ENCODE results near the gene DAZAP1. TPM values are rescaled to one million over a fixed set of nuclear protein-coding genes. Genes with fewer than 3 reads are reported as not detected.
"Not testable (repeated sequence)": the region's sequence is repeated elsewhere in the genome, so short reads cannot be mapped to it uniquely, and the experiment has no call there.

DAZAP1 gene
- total RNA-seq, 2 donors from 2014 or later = 148 to 163 TPM

- no peak for ATAC-seq
- peaks cover 6% of the 10 kb centered on the region for H3K36me3 Mint-ChIP-seq (ENCODE audit: low read depth)
- H3K27me3 Mint-ChIP-seq = no peaks in the 10 kb centered on the region
- no peaks in the 10 kb centered on the region for H3K9me3 ChIP-seq (ENCODE audit: control insufficient read depth, low read length, poor library complexity, severe bottlenecking)
- no peak overlapping the region for H3K4me3 Mint-ChIP-seq
- peak overlapping the region; percentile 74 for H3K27ac Mint-ChIP-seq
- DNase-seq = no peak
- H3K4me1 Mint-ChIP-seq = peaks cover 16% of the 10 kb centered on the region
Observed at GRCh38 chr19:1435378-1435989, 28.1 kb downstream of the DAZAP1 start.

- H3K27ac Mint-ChIP-seq = peak overlapping the region; percentile 96
Observed at GRCh38 chr19:1437609-1438008, 30.2 kb downstream of the DAZAP1 start.

GRCh38 chr19:1438035-1438932, 30.9 kb downstream of the DAZAP1 start, which contains the start of gene RPS15:
RPS15 (plus strand) TSS chr19:1438396; CDS start chr19:1438426, 30 bp downstream.
- Mint-ChIP-seq H3K36me3 (ENCODE audit: low read depth) (peaks cover 6% of the 10 kb centered on the region), H3K4me1 (peaks cover 18% of the 10 kb centered on the region), H3K4me3 (peak within 1 kb of the TSS; percentile 98), H3K27me3 (no peaks in the 10 kb centered on the region), H3K27ac (peak within 1 kb of the TSS; percentile 96)
- peak; percentile 93 to 96 (median 96) for DNase-seq
- no peaks in the 10 kb centered on the region for H3K9me3 ChIP-seq (ENCODE audit: control insufficient read depth, low read length, poor library complexity, severe bottlenecking)
- peak; percentile 88 for ATAC-seq

More at GRCh38 chr19:1437609-1438008, 30.2 kb downstream of the DAZAP1 start:
- DNase-seq (no peak), ATAC-seq (no peak)
- Mint-ChIP-seq H3K36me3 (ENCODE audit: low read depth) (peaks cover 6% of the 10 kb centered on the region), H3K27me3 (no peaks in the 10 kb centered on the region), H3K4me3 (peak overlapping the region; percentile 98), H3K4me1 (peaks cover 18% of the 10 kb centered on the region)
- H3K9me3 ChIP-seq (ENCODE audit: control insufficient read depth, low read length, poor library complexity, severe bottlenecking) = no peaks in the 10 kb centered on the region

GRCh38 chr19:1438933-1439354, 31.6 kb downstream of the DAZAP1 start:
- no peak for ATAC-seq
- peaks cover 6% of the 10 kb centered on the region for H3K36me3 Mint-ChIP-seq (ENCODE audit: low read depth)
- H3K27me3 Mint-ChIP-seq = no peaks in the 10 kb centered on the region

GRCh38 chr19:1439525-1440417, 32.4 kb downstream of the DAZAP1 start:
- Mint-ChIP-seq H3K4me1 (peaks cover 18% of the 10 kb centered on the region), H3K27ac (peak overlapping the region; percentile 96), H3K4me3 (peak overlapping the region; percentile 98)
- H3K9me3 ChIP-seq (ENCODE audit: control insufficient read depth, low read length, poor library complexity, severe bottlenecking); H3K27me3 Mint-ChIP-seq; H3K36me3 Mint-ChIP-seq (ENCODE audit: low read depth); ATAC-seq; DNase-seq: not testable (repeated sequence)

More at GRCh38 chr19:1438933-1439354, 31.6 kb downstream of the DAZAP1 start:
- no peaks in the 10 kb centered on the region for H3K9me3 ChIP-seq (ENCODE audit: control insufficient read depth, low read length, poor library complexity, severe bottlenecking)
- H3K27ac Mint-ChIP-seq = peak overlapping the region; percentile 96
- peaks cover 18% of the 10 kb centered on the region for H3K4me1 Mint-ChIP-seq
- peak overlapping the region; percentile 98 for H3K4me3 Mint-ChIP-seq
- no peak for DNase-seq

GRCh38 chr19:1440418-1440801, 33.0 kb downstream of the DAZAP1 start:
- H3K36me3 Mint-ChIP-seq (ENCODE audit: low read depth) = peaks cover 6% of the 10 kb centered on the region
- peaks cover 19% of the 10 kb centered on the region for H3K4me1 Mint-ChIP-seq
- peak overlapping the region; percentile 96 for H3K27ac Mint-ChIP-seq
- DNase-seq = no peak
- ATAC-seq = no peak
- no peaks in the 10 kb centered on the region for H3K27me3 Mint-ChIP-seq
- no peaks in the 10 kb centered on the region for H3K9me3 ChIP-seq (ENCODE audit: control insufficient read depth, low read length, poor library complexity, severe bottlenecking)
- H3K4me3 Mint-ChIP-seq = peak overlapping the region; percentile 59

- Mint-ChIP-seq H3K4me3 (peak overlapping the region; percentile 70), H3K36me3 (ENCODE audit: low read depth) (peaks cover 6% of the 10 kb centered on the region), H3K27ac (peak overlapping the region; percentile 96), H3K27me3 (no peaks in the 10 kb centered on the region), H3K4me1 (peaks cover 20% of the 10 kb centered on the region)
- DNase-seq (no peak), ATAC-seq (no peak)
- no peaks in the 10 kb centered on the region for H3K9me3 ChIP-seq (ENCODE audit: control insufficient read depth, low read length, poor library complexity, severe bottlenecking)
Observed at GRCh38 chr19:1441022-1441426, 33.6 kb downstream of the DAZAP1 start.

GRCh38 chr19:1441677-1442438, 34.5 kb downstream of the DAZAP1 start:
- Mint-ChIP-seq H3K4me1 (peaks cover 22% of the 10 kb centered on the region), H3K27ac (peak overlapping the region; percentile 24), H3K36me3 (ENCODE audit: low read depth) (peaks cover 6% of the 10 kb centered on the region), H3K27me3 (no peaks in the 10 kb centered on the region), H3K4me3 (peak overlapping the region; percentile 52)
- ATAC-seq (no peak), DNase-seq (no peak)
- no peaks in the 10 kb centered on the region for H3K9me3 ChIP-seq (ENCODE audit: control insufficient read depth, low read length, poor library complexity, severe bottlenecking)

- H3K27me3 Mint-ChIP-seq = peaks cover 22% of the 10 kb centered on the region
- peak; percentile 89 for ATAC-seq
- no peaks in the 10 kb centered on the region for H3K9me3 ChIP-seq (ENCODE audit: control insufficient read depth, low read length, poor library complexity, severe bottlenecking)
- peaks cover 12% of the 10 kb centered on the region for H3K4me1 Mint-ChIP-seq
- H3K4me3 Mint-ChIP-seq = peak overlapping the region; percentile 78
- H3K36me3 Mint-ChIP-seq (ENCODE audit: low read depth) = peaks cover 9% of the 10 kb centered on the region
- DNase-seq = peak; percentile 67 to 75 (median 72)
- H3K27ac Mint-ChIP-seq = no peak overlapping the region
Observed at GRCh38 chr19:1445185-1445931, 38.0 kb downstream of the DAZAP1 start.

GRCh38 chr19:1445932-1446712, 38.7 kb downstream of the DAZAP1 start:
- Mint-ChIP-seq H3K4me3 (peak overlapping the region; percentile 25), H3K27me3 (peaks cover 30% of the 10 kb centered on the region), H3K36me3 (ENCODE audit: low read depth) (peaks cover 13% of the 10 kb centered on the region), H3K27ac (no peak overlapping the region), H3K4me1 (peaks cover 13% of the 10 kb centered on the region)
- no peaks in the 10 kb centered on the region for H3K9me3 ChIP-seq (ENCODE audit: control insufficient read depth, low read length, poor library complexity, severe bottlenecking)
- DNase-seq (no peak), ATAC-seq (no peak)
